GM12864 (cell line): Measurements from ENCODE around the gene OPN5.

ENCODE experiments used
- DNase-seq: peaks from one replicate; pipeline ENCODE4 v3.0.0-alpha.2; 2011; ENCODE audit warnings: low read depth
- H3K4me3 ChIP-seq: 2 replicates; pipeline ENCODE4 v1.5.1; 2011; ENCODE audit warnings: mild to moderate bottlenecking, low read depth, low read length, control low read depth
- TF ChIP-seq, protein P1 (sequence below): IDR thresholded peaks from 2 replicates; pipeline ENCODE4 v1.5.1; 2011; ENCODE audit warnings: low read depth, mild to moderate bottlenecking, moderate library complexity, low read length, control low read depth, inconsistent platforms; ENCODE audit errors: missing control alignments

Gene OPN5

DNA sequence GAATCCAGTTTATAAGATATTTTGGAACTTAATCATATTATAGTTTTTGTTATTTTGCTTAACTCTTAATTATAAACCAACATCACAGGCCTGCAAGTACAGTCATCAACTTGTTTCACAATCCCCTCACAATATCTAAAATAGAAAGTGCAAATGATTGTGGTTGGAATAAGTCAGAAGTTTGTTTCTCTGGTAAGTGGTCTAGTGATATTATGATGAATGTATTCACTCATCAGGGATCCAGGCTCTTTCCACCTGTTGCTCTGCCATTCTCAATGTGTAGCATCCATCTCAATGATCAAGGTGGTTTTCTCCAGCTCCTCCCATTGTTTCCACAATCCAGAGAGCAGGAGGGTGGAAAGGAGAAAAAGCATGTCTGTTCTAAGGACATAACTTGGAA lies 54.2 kb downstream of the OPN5 start:
- DNase-seq = no peak
- H3K4me3 ChIP-seq = no peak overlapping the region
- TF ChIP-seq, protein P1, sequence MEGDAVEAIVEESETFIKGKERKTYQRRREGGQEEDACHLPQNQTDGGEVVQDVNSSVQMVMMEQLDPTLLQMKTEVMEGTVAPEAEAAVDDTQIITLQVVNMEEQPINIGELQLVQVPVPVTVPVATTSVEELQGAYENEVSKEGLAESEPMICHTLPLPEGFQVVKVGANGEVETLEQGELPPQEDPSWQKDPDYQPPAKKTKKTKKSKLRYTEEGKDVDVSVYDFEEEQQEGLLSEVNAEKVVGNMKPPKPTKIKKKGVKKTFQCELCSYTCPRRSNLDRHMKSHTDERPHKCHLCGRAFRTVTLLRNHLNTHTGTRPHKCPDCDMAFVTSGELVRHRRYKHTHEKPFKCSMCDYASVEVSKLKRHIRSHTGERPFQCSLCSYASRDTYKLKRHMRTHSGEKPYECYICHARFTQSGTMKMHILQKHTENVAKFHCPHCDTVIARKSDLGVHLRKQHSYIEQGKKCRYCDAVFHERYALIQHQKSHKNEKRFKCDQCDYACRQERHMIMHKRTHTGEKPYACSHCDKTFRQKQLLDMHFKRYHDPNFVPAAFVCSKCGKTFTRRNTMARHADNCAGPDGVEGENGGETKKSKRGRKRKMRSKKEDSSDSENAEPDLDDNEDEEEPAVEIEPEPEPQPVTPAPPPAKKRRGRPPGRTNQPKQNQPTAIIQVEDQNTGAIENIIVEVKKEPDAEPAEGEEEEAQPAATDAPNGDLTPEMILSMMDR = no peak

DNA sequence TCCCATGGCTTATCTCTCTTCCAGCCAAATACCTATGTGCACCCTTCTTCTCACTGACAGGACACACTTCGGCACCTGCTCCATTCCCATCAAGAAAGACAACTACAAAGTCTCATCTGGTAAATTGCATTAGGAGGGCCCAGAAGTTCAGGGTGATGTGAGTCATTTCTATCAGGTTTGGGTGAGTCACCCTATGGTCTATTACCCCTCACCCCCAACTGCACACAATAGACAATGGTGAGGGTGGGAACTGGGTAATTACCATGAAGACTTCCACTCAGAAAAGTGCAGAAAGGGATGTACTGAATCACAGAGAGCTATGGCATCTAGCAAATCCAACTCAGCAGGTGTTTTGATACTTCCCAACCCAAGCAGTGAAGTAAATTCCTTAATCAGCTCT lies 54.8 kb downstream of the OPN5 start:
- no peak for DNase-seq
- H3K4me3 ChIP-seq = no peak overlapping the region
- TF ChIP-seq, protein P1 = no peak

DNA sequence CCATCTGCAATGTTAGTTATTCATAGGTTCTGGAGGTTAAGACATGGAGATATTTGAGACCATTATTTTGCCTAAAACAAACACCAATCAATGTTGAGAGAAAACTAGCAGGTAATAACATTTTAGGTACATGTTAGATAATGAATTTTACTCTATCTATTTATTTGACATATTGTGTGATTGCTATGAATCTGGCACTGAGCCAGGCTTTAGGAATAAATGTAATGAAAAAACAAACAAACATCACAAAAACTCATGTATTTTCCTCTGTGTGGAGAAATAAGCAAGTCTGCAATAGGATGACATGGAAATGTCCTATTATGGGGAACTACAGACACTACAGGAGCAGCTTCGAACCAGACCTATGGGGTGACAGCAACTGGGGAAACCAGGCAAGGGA lies 57.8 kb downstream of the OPN5 start:
- TF ChIP-seq, protein P1 = no peak
- no peak overlapping the region for H3K4me3 ChIP-seq
- no peak for DNase-seq

DNA sequence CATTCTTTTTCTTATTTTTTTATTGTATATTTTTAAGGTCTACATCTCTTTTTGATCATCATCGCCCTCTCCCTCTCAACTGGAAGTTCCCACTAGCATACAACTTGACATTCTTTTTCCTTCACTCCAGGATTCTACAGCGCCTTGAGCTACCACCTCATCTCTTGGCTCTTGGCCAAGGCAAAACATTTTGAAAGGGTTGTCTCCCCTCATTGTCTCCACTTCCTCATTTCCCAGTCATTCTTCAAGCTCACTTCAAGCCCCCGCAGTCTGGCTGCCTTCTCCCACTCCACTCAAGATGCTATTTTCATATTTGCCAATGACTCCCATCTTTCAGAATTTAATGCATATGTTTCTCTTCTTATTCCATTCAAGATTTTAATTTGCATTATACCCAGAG lies 63.0 kb downstream of the OPN5 start:
- TF ChIP-seq, protein P1 = no peak
- no peak overlapping the region for H3K4me3 ChIP-seq
- DNase-seq = no peak

DNA sequence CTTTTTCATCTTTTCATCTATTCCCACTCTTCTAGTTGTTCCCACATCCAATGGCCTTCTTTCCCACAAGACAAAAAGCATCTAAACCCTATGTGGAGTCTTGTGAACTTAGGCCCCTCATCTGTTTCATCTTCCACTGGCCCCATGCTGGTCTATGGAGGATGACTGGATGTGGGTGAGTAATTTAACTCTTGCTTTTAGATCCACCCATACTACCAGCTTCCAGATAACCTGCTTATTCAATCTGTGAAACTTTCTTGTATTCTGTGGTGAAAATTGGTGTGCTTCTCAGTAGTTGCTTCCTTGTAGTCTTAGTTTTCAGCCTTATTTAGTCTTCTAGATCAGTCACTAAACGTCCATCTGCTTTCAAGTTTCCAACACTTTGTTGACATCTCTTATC lies 64.9 kb downstream of the OPN5 start:
- no peak overlapping the region for H3K4me3 ChIP-seq
- DNase-seq = no peak
- TF ChIP-seq, protein P1 = no peak

DNA sequence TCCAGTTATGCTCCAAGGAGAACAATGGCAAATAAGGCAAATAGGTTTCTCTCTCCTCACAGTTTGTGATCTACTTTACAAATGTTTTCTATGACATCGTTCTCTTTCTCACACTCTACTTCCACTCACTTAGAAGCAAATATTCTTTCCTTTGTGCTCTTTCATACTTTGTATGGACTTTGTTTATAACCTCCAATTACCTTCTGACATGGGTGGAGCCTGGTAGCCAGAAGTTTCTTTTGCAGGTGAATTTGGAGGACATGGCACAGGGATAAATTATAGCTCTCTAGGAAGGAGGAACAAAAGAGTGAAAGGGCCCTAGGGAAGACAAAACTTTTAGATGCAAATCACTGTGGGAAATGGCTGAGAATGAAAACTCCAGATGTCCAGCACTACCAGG lies 69.3 kb downstream of the OPN5 start:
- DNase-seq = no peak
- H3K4me3 ChIP-seq = no peak overlapping the region
- TF ChIP-seq, protein P1 = no peak

DNA sequence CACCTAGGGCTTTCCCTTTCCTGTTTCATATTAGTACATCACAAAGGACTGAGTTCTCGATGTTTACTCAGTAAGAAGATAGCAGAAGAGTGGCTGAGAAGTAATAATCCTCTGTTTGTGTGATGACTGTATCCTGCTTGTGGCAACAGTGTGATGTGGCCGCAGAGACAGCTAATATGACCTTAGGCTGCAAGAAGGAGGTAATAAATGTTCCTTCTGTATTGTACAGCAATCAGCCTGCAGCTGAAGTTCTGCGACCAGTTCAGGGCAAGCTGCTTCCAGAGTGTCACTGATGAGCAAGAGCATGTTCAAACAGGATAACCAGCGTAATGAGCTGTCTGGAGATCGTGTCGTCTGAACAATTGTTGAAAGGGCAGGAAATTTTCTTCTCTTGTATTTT lies 70.9 kb downstream of the OPN5 start:
- H3K4me3 ChIP-seq = no peak overlapping the region
- TF ChIP-seq, protein P1 = no peak
- no peak for DNase-seq
